Kidney capillary endothelial cell (primary cell): ENCODE measurements around the gene DKK3.
A peak's percentile ranks its signal among the peaks of the same experiment; 100 is the strongest.

Source experiments
- DNase-seq: peaks from one replicate; pipeline ENCODE4 v3.0.0-alpha.2; 2018; ENCODE audit warnings: low spot score

Gene DKK3

GRCh38 chr11:11966826-11967668 is 41.4 kb downstream of the DKK3 start:
- peak; percentile 56 for DNase-seq

- no peak for DNase-seq
These were observed 42.1 kb downstream of the DKK3 start for GRCh38 chr11:11966354-11966741.

- no peak for DNase-seq
These were observed 42.6 kb downstream of the DKK3 start for GRCh38 chr11:11965656-11966353.

GRCh38 chr11:11965192-11965591 is 43.2 kb downstream of the DKK3 start:
- no peak for DNase-seq

GRCh38 chr11:11964774-11965150 is 43.7 kb downstream of the DKK3 start:
- no peak for DNase-seq

- DNase-seq: no peak
These were observed 44.3 kb downstream of the DKK3 start for GRCh38 chr11:11963842-11964773.

GRCh38 chr11:11963067-11963466 is 45.4 kb downstream of the DKK3 start:
- DNase-seq: no peak

GRCh38 chr11:11961399-11962028 is 46.9 kb downstream of the DKK3 start:
- DNase-seq: no peak

GRCh38 chr11:11960687-11961086 is 47.7 kb downstream of the DKK3 start:
- DNase-seq: no peak

GRCh38 chr11:11959601-11960000 is 48.8 kb downstream of the DKK3 start:
- no peak for DNase-seq

GRCh38 chr11:11958403-11959231 is 49.8 kb downstream of the DKK3 start:
- DNase-seq: no peak

- no peak for DNase-seq
These were observed 52.4 kb downstream of the DKK3 start for GRCh38 chr11:11956006-11956405.

- DNase-seq: no peak
These were observed 56.4 kb downstream of the DKK3 start for GRCh38 chr11:11952036-11952435.

- no peak for DNase-seq
These were observed 58.9 kb downstream of the DKK3 start for GRCh38 chr11:11949482-11949881.

- DNase-seq: no peak
These were observed 60.0 kb downstream of the DKK3 start for GRCh38 chr11:11948242-11948947.

- DNase-seq: no peak
These were observed 60.6 kb downstream of the DKK3 start for GRCh38 chr11:11947825-11948224.

GRCh38 chr11:11946878-11947277 is 61.5 kb downstream of the DKK3 start:
- DNase-seq: no peak

- DNase-seq: no peak
These were observed 62.2 kb downstream of the DKK3 start for GRCh38 chr11:11946180-11946579.

GRCh38 chr11:11944444-11944843 is 64.0 kb downstream of the DKK3 start:
- no peak for DNase-seq

GRCh38 chr11:11942668-11943067 is 65.8 kb downstream of the DKK3 start:
- DNase-seq: no peak
